Measurements from ENCODE around the gene PDE6D. TPM values are rescaled to one million over a fixed set of nuclear protein-coding genes. Genes with fewer than 3 reads are reported as not detected.
A peak's percentile ranks its signal among the peaks of the same experiment; 100 is the strongest.

Gene PDE6D
- total and polyA plus RNA-seq, 4 experiments from 2014 or later, result 29.1 to 74.0 (median 41.3) TPM

GRCh38 chr2:231786177-231786916 lies 5.3 kb upstream of the PDE6D start, which contains the start of gene COPS7B:
TSS of gene COPS7B (plus strand) at chr2:231786445. CDS start at chr2:231788571, 2,126 bp downstream.
- H3K27ac ChIP-seq (ENCODE audit: low read depth, low read length), result peak within 1 kb of the TSS; percentile 73
- H3K4me1 ChIP-seq (ENCODE audit: insufficient read depth, low read length), result peaks cover 46% of the 10 kb centered on the region
- Mint-ChIP-seq H3K36me3 (peaks cover 3 to 51% of the 10 kb centered on the region in 2 donors), H3K9me3 (peaks cover 0 to 2% (median 0%) of the 10 kb centered on the region in 8 donors), H3K4me3 (peak within 1 kb of the TSS; percentile 90 to 97 (median 92)), H3K4me1 (peaks cover 47 to 85% (median 65%) of the 10 kb centered on the region in 4 donors), H3K27me3 (no peaks in the 10 kb centered on the region), H3K27ac (peak within 1 kb of the TSS; percentile 88 to 97 (median 92))
- peak; percentile 73 to 83 (median 75) for DNase-seq
- peak within 1 kb of the TSS; percentile 69 to 77 for H3K4me3 ChIP-seq (ENCODE audit: low read length in 2 of 2)
- intact Hi-C loops (cut with micrococcal nuclease), result loop anchor here (1.0 to 10.0 kb wide), 3 partner anchors 109 to 528 kb away; partner anchors contain the start of gene DIS3L2
- POLR2A ChIA-PET (ENCODE audit: partially characterized antibody), result interaction anchor here (0.6 to 1.4 kb wide), 3 partner anchors 9 to 322 kb away, joined by 3 to 6 read pairs (median 4); partner anchors contain the start of gene NCL
- H3K36me3 ChIP-seq (ENCODE audit: insufficient read depth, low read length), result peaks cover 18% of the 10 kb centered on the region
- no peaks in the 10 kb centered on the region for H3K9me3 ChIP-seq (ENCODE audit: control insufficient read depth in 1 of 2, low read length in 2 of 2)
- H3K27me3 ChIP-seq (ENCODE audit: insufficient read depth, low read length), result no peaks in the 10 kb centered on the region
- CTCF ChIA-PET (ENCODE audit: partially characterized antibody), result interaction anchor here (1.1 kb wide), 1 partner anchor 72 kb away, joined by 3 read pairs; no protein-coding TSS in a partner anchor

- DNase-seq, result no peak
- peaks cover 46% of the 10 kb centered on the region for H3K4me1 ChIP-seq (ENCODE audit: insufficient read depth, low read length)
- Mint-ChIP-seq H3K4me1 (peaks cover 46 to 81% (median 66%) of the 10 kb centered on the region in 4 donors), H3K36me3 (peaks cover 0 to 50% of the 10 kb centered on the region in 2 donors), H3K27me3 (no peaks in the 10 kb centered on the region), H3K9me3 (peaks cover 0 to 2% (median 0%) of the 10 kb centered on the region in 8 donors), H3K4me3 (peak overlapping the region; percentile 90 to 97 (median 92)), H3K27ac (peak overlapping the region; percentile 79 to 93 (median 91))
- peak overlapping the region; percentile 73 for H3K27ac ChIP-seq (ENCODE audit: low read depth, low read length)
- intact Hi-C loops (cut with micrococcal nuclease), result loop anchor here (1.0 to 10.0 kb wide), 3 partner anchors 108 to 529 kb away; partner anchors contain the start of gene DIS3L2
- peaks cover 14% of the 10 kb centered on the region for H3K36me3 ChIP-seq (ENCODE audit: insufficient read depth, low read length)
- ChIA-PET CTCF (ENCODE audit: partially characterized antibody) (interaction anchor here (0.8 to 1.1 kb wide), 3 partner anchors 15 to 72 kb away, joined by 3 read pairs; no protein-coding TSS in a partner anchor), POLR2A (ENCODE audit: partially characterized antibody) (interaction anchor here (0.7 to 1.4 kb wide), 4 partner anchors 9 to 322 kb away, joined by 3 to 6 read pairs (median 4); partner anchors contain the start of gene NCL)
- H3K27me3 ChIP-seq (ENCODE audit: insufficient read depth, low read length), result no peaks in the 10 kb centered on the region
- peak overlapping the region; percentile 69 to 77 for H3K4me3 ChIP-seq (ENCODE audit: low read length in 2 of 2)
- H3K9me3 ChIP-seq (ENCODE audit: control insufficient read depth in 1 of 2, low read length in 2 of 2), result no peaks in the 10 kb centered on the region
These were observed 4.7 kb upstream of the PDE6D start for GRCh38 chr2:231785822-231786176.

- H3K27ac ChIP-seq (ENCODE audit: low read depth, low read length), result peak overlapping the region; percentile 73
- H3K36me3 ChIP-seq (ENCODE audit: insufficient read depth, low read length), result peaks cover 14% of the 10 kb centered on the region
- no peaks in the 10 kb centered on the region for H3K9me3 ChIP-seq (ENCODE audit: control insufficient read depth in 1 of 2, low read length in 2 of 2)
- Mint-ChIP-seq H3K27ac (peak overlapping the region in 6 of 7 donors; percentile 39 to 93 (median 84)), H3K27me3 (no peaks in the 10 kb centered on the region), H3K36me3 (peaks cover 0 to 48% of the 10 kb centered on the region in 2 donors), H3K9me3 (peaks cover 0 to 2% (median 0%) of the 10 kb centered on the region in 8 donors), H3K4me1 (peaks cover 46 to 81% (median 65%) of the 10 kb centered on the region in 4 donors), H3K4me3 (peak overlapping the region; percentile 10 to 97 (median 92))
- no peaks in the 10 kb centered on the region for H3K27me3 ChIP-seq (ENCODE audit: insufficient read depth, low read length)
- peaks cover 46% of the 10 kb centered on the region for H3K4me1 ChIP-seq (ENCODE audit: insufficient read depth, low read length)
- H3K4me3 ChIP-seq (ENCODE audit: low read length in 2 of 2), result no peak overlapping the region
- intact Hi-C loops (cut with micrococcal nuclease), result loop anchor here (10.0 kb wide), 1 partner anchor 529 kb away; no protein-coding TSS in a partner anchor
- ChIA-PET CTCF (ENCODE audit: partially characterized antibody) (interaction anchor here (0.8 to 1.1 kb wide), 3 partner anchors 16 to 71 kb away, joined by 3 read pairs; no protein-coding TSS in a partner anchor), POLR2A (ENCODE audit: partially characterized antibody) (interaction anchor here (0.7 to 1.6 kb wide), 6 partner anchors 9 to 321 kb away, joined by 3 to 6 read pairs (median 4); partner anchors contain the start of genes NCL and PTMA)
- DNase-seq, result no peak
These were observed 4.3 kb upstream of the PDE6D start for GRCh38 chr2:231785413-231785812.

GRCh38 chr2:231781798-231782726 lies 980 bp upstream of the PDE6D start:
- H3K27ac Mint-ChIP-seq, result peak overlapping the region; percentile 96 to 99 (median 97)
- H3K4me3 ChIP-seq (ENCODE audit: low read length in 2 of 2), result peak overlapping the region; percentile 91 to 96
- peak overlapping the region; percentile 97 to 100 (median 98) for H3K4me3 Mint-ChIP-seq
- H3K4me1 Mint-ChIP-seq, result peaks cover 47 to 88% (median 56%) of the 10 kb centered on the region in 4 donors
- no peaks in the 10 kb centered on the region for H3K36me3 ChIP-seq (ENCODE audit: insufficient read depth, low read length)
- H3K27me3 ChIP-seq (ENCODE audit: insufficient read depth, low read length), result no peaks in the 10 kb centered on the region
- peaks cover 0 to 2% (median 0%) of the 10 kb centered on the region in 8 donors for H3K9me3 Mint-ChIP-seq
- H3K27me3 Mint-ChIP-seq, result no peaks in the 10 kb centered on the region
- POLR2A ChIA-PET (ENCODE audit: partially characterized antibody), result interaction anchor here (0.7 to 1.5 kb wide), 4 partner anchors 14 to 120 kb away, joined by 3 to 5 read pairs (median 4); no protein-coding TSS in a partner anchor
- H3K36me3 Mint-ChIP-seq, result peaks cover 0 to 23% of the 10 kb centered on the region in 2 donors
- H3K4me1 ChIP-seq (ENCODE audit: insufficient read depth, low read length), result peaks cover 52% of the 10 kb centered on the region
- H3K27ac ChIP-seq (ENCODE audit: low read depth, low read length), result peak overlapping the region; percentile 91
- CTCF ChIA-PET (ENCODE audit: partially characterized antibody), result interaction anchor here (1.3 kb wide), 1 partner anchor 69 kb away, joined by 4 read pairs; no protein-coding TSS in a partner anchor
- no peaks in the 10 kb centered on the region for H3K9me3 ChIP-seq (ENCODE audit: control insufficient read depth in 1 of 2, low read length in 2 of 2)
- peak in 2 of 5 donors; percentile 4 to 56 for DNase-seq
- intact Hi-C loops (cut with micrococcal nuclease), result loop anchor here (1.0 to 10.0 kb wide), 9 partner anchors 75 to 915 kb away; partner anchors contain the start of genes DIS3L2, EIF4E2, GIGYF2 and NCL

GRCh38 chr2:231780123-231780908 lies 766 bp downstream of the PDE6D start:
- POLR2A ChIA-PET (ENCODE audit: partially characterized antibody), result interaction anchor here (0.6 to 1.3 kb wide), 5 partner anchors 16 to 118 kb away, joined by 3 to 7 read pairs (median 4); partner anchors contain the start of gene PTMA
- no peak for DNase-seq
- Mint-ChIP-seq H3K27me3 (no peaks in the 10 kb centered on the region), H3K27ac (peak overlapping the region; percentile 57 to 99 (median 81)), H3K4me3 (peak overlapping the region; percentile 97 to 100 (median 98)), H3K9me3 (peaks cover 0 to 2% (median 0%) of the 10 kb centered on the region in 8 donors), H3K36me3 (peaks cover 0 to 17% of the 10 kb centered on the region in 2 donors), H3K4me1 (peaks cover 36 to 71% (median 45%) of the 10 kb centered on the region in 4 donors)
- intact Hi-C loops (cut with micrococcal nuclease), result loop anchor here (2.0 to 10.0 kb wide), 5 partner anchors 168 to 916 kb away; partner anchors contain the start of genes GIGYF2 and NCL
- Histone ChIP-seq H3K4me3 (ENCODE audit: low read length in 2 of 2) (peak overlapping the region in 1 of 2 donors; percentile 91), H3K27ac (ENCODE audit: low read depth, low read length) (peak overlapping the region; percentile 91), H3K4me1 (ENCODE audit: insufficient read depth, low read length) (peaks cover 39% of the 10 kb centered on the region), H3K36me3 (ENCODE audit: insufficient read depth, low read length) (no peaks in the 10 kb centered on the region), H3K27me3 (ENCODE audit: insufficient read depth, low read length) (no peaks in the 10 kb centered on the region), H3K9me3 (ENCODE audit: control insufficient read depth in 1 of 2, low read length in 2 of 2) (no peaks in the 10 kb centered on the region)
- CTCF ChIA-PET (ENCODE audit: partially characterized antibody), result interaction anchor here (1.3 kb wide), 1 partner anchor 67 kb away, joined by 4 read pairs; no protein-coding TSS in a partner anchor
